PC-3 (cell line): ENCODE measurements around the gene SLC16A11. TPM values are rescaled to one million over a fixed set of nuclear protein-coding genes. Genes with fewer than 3 reads are reported as not detected.
A peak's percentile ranks its signal among the peaks of the same experiment; 100 is the strongest.

Source experiments
- ATAC-seq: fragments of 200-7000 bp; cut with Tn5 transposase; 2 replicates; pipeline ENCODE4 v1.9.1; 2020; ENCODE audit warnings: mild to moderate bottlenecking, moderate library complexity
- BruUV-seq: library from RNA; stranded (reverse); fragments of 400-500 nt; replicated peaks from 2 replicates; lab custom pipeline; 2021; lab: Mats Ljungman, UMichigan
- CTCF ChIA-PET: fragments of 300-600 bp; sonication (Branson Sonifier 250); formaldehyde crosslinking; loops from one replicate; lab custom pipeline; 2022; ENCODE audit warnings: antibody characterized with exemption; lab: Charles Lee
- POLR2A ChIA-PET: fragments of 300-600 bp; sonication (Branson Sonifier 250); formaldehyde crosslinking; loops from one replicate; lab custom pipeline; 2022; ENCODE audit warnings: antibody characterized with exemption; ENCODE audit not compliant: unreplicated experiment; lab: Charles Lee
- DNase-seq: peaks from one replicate; pipeline ENCODE4 v3.0.0-alpha.2; 2015
- H2AFZ ChIP-seq: fragments of 300-600 bp; sonication (generic); 2 replicates; pipeline ENCODE4 v1.6.0; 2016; ENCODE audit warnings: antibody characterized with exemption, low read length
- H3F3A ChIP-seq: fragments of 300-600 bp; sonication (generic); one replicate; pipeline ENCODE4 v1.6.0; 2017; ENCODE audit warnings: antibody characterized with exemption, low read length, control low read depth, mild to moderate bottlenecking; ENCODE audit not compliant: unreplicated experiment
- H3K27ac ChIP-seq: fragments of 300-600 bp; sonication (generic); 2 replicates; pipeline ENCODE4 v1.5.1; 2016; ENCODE audit warnings: mild to moderate bottlenecking, low read length
- H3K27me3 ChIP-seq: fragments of 300-600 bp; sonication (generic); 2 replicates; pipeline ENCODE4 v1.6.1; 2016; ENCODE audit warnings: low read length, mixed read lengths
- H3K36me3 ChIP-seq: fragments of 300-600 bp; sonication (generic); 2 replicates; pipeline ENCODE4 v1.6.1; 2016; ENCODE audit warnings: low read depth, mixed run types, low read length, mixed read lengths
- H3K4me1 ChIP-seq: fragments of 300-600 bp; sonication (generic); 2 replicates; pipeline ENCODE4 v1.5.1; 2016; ENCODE audit warnings: low read length; ENCODE audit not compliant: insufficient read depth
- H3K4me2 ChIP-seq: fragments of 300-600 bp; sonication (generic); 2 replicates; pipeline ENCODE4 v1.6.0; 2016; ENCODE audit warnings: low read length
- H3K4me3 ChIP-seq: fragments of 300-600 bp; sonication (generic); 2 replicates; pipeline ENCODE4 v1.5.1; 2016; ENCODE audit warnings: mild to moderate bottlenecking, low read length, mixed read lengths
- H3K79me2 ChIP-seq: fragments of 300-600 bp; sonication (generic); 2 replicates; pipeline ENCODE4 v1.6.1; 2017; ENCODE audit warnings: low read length, mixed read lengths
- H3K9ac ChIP-seq: fragments of 300-600 bp; sonication (generic); 2 replicates; pipeline ENCODE4 v1.6.0; 2016; ENCODE audit warnings: mild to moderate bottlenecking, low read length
- H3K9me2 ChIP-seq: fragments of 300-600 bp; sonication (generic); replicated peaks from 2 replicates; pipeline ENCODE4 v1.6.1; 2016; ENCODE audit warnings: mixed run types, low read length, mixed read lengths
- H3K9me3 ChIP-seq: fragments of 300-600 bp; sonication (generic); 2 replicates; pipeline ENCODE4 v1.6.1; 2016; ENCODE audit warnings: low read length, mixed read lengths
- H4K20me1 ChIP-seq: fragments of 300-600 bp; sonication (generic); 2 replicates; pipeline ENCODE4 v1.6.1; 2016; ENCODE audit warnings: low read length, mixed read lengths
- EZH2 ChIP-seq: fragments of 300-600 bp; sonication (generic); IDR thresholded peaks from one replicate; pipeline ENCODE4 v1.6.1; 2017; ENCODE audit warnings: antibody characterized with exemption, mild to moderate bottlenecking, low read length; ENCODE audit not compliant: unreplicated experiment
- EZH2phosphoT487 ChIP-seq: fragments of 300-600 bp; sonication (generic); IDR thresholded peaks from 2 replicates; pipeline ENCODE4 v1.6.1; 2018; ENCODE audit warnings: mild to moderate bottlenecking, antibody characterized with exemption, low read length, borderline replicate concordance
- intact Hi-C: fragments of 100-400 bp; cut with micrococcal nuclease; formaldehyde crosslinking; loops from 2 replicates; pipeline ENCODE4 v1.9.0; 2023
- total RNA-seq: library from RNA; depleted of rRNA; stranded (reverse); fragments of >200 nt; gene quantifications from 2 replicates; pipeline ENCODE4 v1.2.3, GENCODE V29; 2014
- TF ChIP-seq, protein P1 (sequence below): fragments of 300-600 bp; sonication (generic); conservative IDR thresholded peaks from 2 replicates; pipeline ENCODE4 v1.5.1; 2017; ENCODE audit warnings: antibody characterized with exemption, low read depth, mild to moderate bottlenecking, low read length

Gene SLC16A11
- total RNA-seq, 1 experiment from 2014 or later = not detected

DNA sequence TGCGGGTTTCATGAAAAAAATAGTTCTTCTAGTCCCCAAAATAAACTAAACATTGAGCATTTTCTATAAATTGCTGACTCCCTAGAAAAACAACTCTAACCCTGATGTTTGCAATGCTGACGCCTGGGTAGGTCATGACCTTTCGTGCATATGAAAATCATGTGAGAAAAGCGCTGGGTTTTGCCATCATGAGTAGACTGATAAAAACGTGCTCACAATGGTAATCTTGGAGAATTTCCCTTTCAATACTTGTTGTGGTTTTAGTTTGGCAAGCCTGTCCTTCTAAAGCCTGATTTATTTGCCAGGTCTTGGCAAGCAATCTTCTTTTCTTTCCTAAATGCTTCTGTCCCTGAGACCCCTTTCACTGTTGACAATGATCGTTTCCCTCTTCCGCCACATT, 40.2 kb upstream of the SLC16A11 start:
- no peaks in the 10 kb centered on the region for H3K27me3 ChIP-seq
- POLR2A ChIA-PET = no interaction called here
- no peaks in the 10 kb centered on the region for H3K9me3 ChIP-seq
- H3K27ac ChIP-seq = no peak overlapping the region
- no peaks in the 10 kb centered on the region for H3K9me2 ChIP-seq
- DNase-seq (no peak), ATAC-seq (no peak; the same call in 1 of the 2 replicates)
- CTCF ChIA-PET = no interaction called here
- TF ChIP-seq EZH2 (no peak), EZH2phosphoT487 (no peak)
- TF ChIP-seq, protein P1, sequence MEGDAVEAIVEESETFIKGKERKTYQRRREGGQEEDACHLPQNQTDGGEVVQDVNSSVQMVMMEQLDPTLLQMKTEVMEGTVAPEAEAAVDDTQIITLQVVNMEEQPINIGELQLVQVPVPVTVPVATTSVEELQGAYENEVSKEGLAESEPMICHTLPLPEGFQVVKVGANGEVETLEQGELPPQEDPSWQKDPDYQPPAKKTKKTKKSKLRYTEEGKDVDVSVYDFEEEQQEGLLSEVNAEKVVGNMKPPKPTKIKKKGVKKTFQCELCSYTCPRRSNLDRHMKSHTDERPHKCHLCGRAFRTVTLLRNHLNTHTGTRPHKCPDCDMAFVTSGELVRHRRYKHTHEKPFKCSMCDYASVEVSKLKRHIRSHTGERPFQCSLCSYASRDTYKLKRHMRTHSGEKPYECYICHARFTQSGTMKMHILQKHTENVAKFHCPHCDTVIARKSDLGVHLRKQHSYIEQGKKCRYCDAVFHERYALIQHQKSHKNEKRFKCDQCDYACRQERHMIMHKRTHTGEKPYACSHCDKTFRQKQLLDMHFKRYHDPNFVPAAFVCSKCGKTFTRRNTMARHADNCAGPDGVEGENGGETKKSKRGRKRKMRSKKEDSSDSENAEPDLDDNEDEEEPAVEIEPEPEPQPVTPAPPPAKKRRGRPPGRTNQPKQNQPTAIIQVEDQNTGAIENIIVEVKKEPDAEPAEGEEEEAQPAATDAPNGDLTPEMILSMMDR = no peak
- H2AFZ ChIP-seq = no peak overlapping the region
- no peaks in the 10 kb centered on the region for H4K20me1 ChIP-seq
- H3K9ac ChIP-seq = no peak overlapping the region
- no peak overlapping the region for H3K4me3 ChIP-seq
- H3K36me3 ChIP-seq = no peaks in the 10 kb centered on the region
- no peaks in the 10 kb centered on the region for H3F3A ChIP-seq
- H3K79me2 ChIP-seq = no peaks in the 10 kb centered on the region
- H3K4me1 ChIP-seq = peaks cover 8% of the 10 kb centered on the region; the same call in 1 of the 2 replicates
- BruUV-seq = no TSS peak
- intact Hi-C loops = no loop called here
- H3K4me2 ChIP-seq = peak overlapping the region; percentile 19; the same call in 1 of the 2 replicates

DNA sequence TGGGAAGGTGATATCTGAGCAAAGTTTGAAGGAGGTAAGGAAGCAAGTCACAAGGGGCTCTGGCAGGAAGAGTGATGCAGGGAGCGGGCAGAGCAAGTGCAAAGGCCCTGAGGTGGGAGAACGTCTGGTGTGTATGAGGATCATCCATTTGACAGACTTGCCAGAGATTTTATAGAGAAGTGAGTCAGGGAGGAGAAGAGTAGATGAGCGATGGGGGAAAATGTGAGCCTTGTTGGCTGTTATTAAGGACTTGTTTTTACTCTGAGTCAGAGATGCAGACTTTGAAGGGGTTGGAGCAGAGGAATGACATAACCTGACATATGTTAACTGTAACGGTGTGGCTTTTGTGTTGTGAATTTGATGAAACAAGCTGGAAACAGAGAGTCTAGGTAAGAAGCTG, 39.7 kb upstream of the SLC16A11 start:
- Histone ChIP-seq H3K27me3 (no peaks in the 10 kb centered on the region), H3K79me2 (no peaks in the 10 kb centered on the region), H3K36me3 (no peaks in the 10 kb centered on the region), H3K4me3 (no peak overlapping the region), H3K4me1 (peaks cover 8% of the 10 kb centered on the region; the same call in 1 of the 2 replicates), H3F3A (no peaks in the 10 kb centered on the region), H3K9me2 (no peaks in the 10 kb centered on the region), H3K9me3 (no peaks in the 10 kb centered on the region), H3K27ac (no peak overlapping the region), H4K20me1 (no peaks in the 10 kb centered on the region), H3K9ac (no peak overlapping the region), H3K4me2 (peak overlapping the region; percentile 19; the same call in 1 of the 2 replicates), H2AFZ (no peak overlapping the region)
- ATAC-seq (peak; percentile 67), DNase-seq (peak; percentile 51)
- TF ChIP-seq EZH2 (no peak), EZH2phosphoT487 (no peak)
- TF ChIP-seq, protein P1 = no peak
- CTCF ChIA-PET = no interaction called here
- POLR2A ChIA-PET = no interaction called here
- no TSS peak for BruUV-seq
- intact Hi-C loops = no loop called here

GRCh38 chr17:7081341-7082062, 37.6 kb upstream of the SLC16A11 start:
- H3K9me3 ChIP-seq = no peaks in the 10 kb centered on the region
- DNase-seq (no peak), ATAC-seq (no peak)
- H4K20me1 ChIP-seq = no peaks in the 10 kb centered on the region
- POLR2A ChIA-PET = no interaction called here
- peaks cover 8% of the 10 kb centered on the region; the same call in 1 of the 2 replicates for H3K4me1 ChIP-seq
- no TSS peak for BruUV-seq
- no peaks in the 10 kb centered on the region for H3F3A ChIP-seq
- H3K27me3 ChIP-seq = no peaks in the 10 kb centered on the region
- H2AFZ ChIP-seq = no peak overlapping the region
- no peak for TF ChIP-seq EZH2
- TF ChIP-seq, protein P1 = no peak
- TF ChIP-seq EZH2phosphoT487 = no peak
- CTCF ChIA-PET = interaction anchor here (0.6 kb wide), 1 partner anchor 35 kb away, joined by 3 read pairs; no protein-coding TSS in a partner anchor
- H3K9ac ChIP-seq = no peak overlapping the region
- no peak overlapping the region for H3K4me2 ChIP-seq
- no peak overlapping the region for H3K27ac ChIP-seq
- intact Hi-C loops = no loop called here
- H3K4me3 ChIP-seq = no peak overlapping the region
- no peaks in the 10 kb centered on the region for H3K36me3 ChIP-seq
- H3K9me2 ChIP-seq = no peaks in the 10 kb centered on the region
- H3K79me2 ChIP-seq = no peaks in the 10 kb centered on the region
